ENCODE data around the gene EXOC3. TPM values are rescaled to one million over a fixed set of nuclear protein-coding genes. Genes with fewer than 3 reads are reported as not detected.

EXOC3 gene
- total RNA-seq, 1 experiment from 2014 or later, result 52.4 TPM

DNA sequence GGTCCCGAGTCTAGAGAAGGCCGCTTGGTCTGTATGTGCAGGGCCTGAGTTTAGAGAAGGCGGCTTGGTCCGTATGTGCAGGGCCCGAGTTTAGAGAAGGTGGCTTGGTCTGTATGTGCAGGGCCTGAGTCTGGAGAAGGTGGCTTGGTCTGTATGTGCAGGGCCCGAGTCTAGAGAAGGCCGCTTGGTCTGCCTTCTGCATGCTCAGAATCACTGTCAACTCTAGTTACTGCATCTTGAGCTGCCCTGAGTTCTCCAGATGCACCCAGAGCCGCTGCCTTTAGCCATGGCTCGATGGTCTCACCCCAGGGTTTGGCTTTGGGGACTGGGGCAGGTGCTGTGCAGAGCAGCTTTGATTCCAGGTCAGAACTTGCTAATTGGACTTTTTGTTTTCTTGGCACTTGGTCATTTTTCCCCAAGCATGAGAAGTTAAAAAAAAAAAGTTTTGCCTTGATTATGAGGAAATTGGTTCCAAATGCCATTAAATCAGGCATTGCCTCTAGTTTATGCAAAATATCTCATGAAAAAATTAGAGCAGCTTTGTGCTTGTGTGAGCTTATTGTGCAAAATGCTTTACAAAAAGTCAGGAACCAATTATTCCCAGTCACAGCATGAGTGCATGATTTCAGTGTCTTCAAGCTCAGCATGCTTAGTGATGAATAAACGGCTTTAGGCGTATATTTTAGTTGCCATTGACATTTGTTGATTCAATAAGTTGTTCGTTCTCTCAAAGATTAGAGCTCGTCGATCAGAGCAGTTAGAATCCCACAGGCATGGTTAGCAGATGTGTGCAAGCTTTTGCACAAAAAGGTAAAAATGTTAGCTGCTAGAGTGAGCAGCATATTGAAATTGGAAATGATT lies 25.4 kb upstream of the EXOC3 start:
- no peak overlapping the region for H3K27ac ChIP-seq (ENCODE audit: low read depth, low read length)
- H3K4me1 ChIP-seq (ENCODE audit: control insufficient read depth in 1 of 2, insufficient read depth in 2 of 2, low read length in 2 of 2), result peaks cover 16 to 22% of the 10 kb centered on the region in 2 experiments; a peak in 3 of 4 replicates
- intact Hi-C loops (cut with micrococcal nuclease), result no loop called here
- H3K9me3 ChIP-seq (ENCODE audit: control insufficient read depth in 1 of 2, insufficient read depth in 1 of 2, low read depth in 1 of 2, low read length in 2 of 2), result no peaks in the 10 kb centered on the region
- ATAC-seq (no peak), DNase-seq (ENCODE audit: low read depth, low spot score) (no peak)
- no peak overlapping the region for H3K4me2 ChIP-seq (ENCODE audit: low read length)
- TF ChIP-seq REST (IDR thresholded peaks at IDR 0.05; ENCODE audit: low read depth) (no peak), SRF (IDR thresholded peaks at IDR 0.05; ENCODE audit: low read depth) (no peak), POLR2A (IDR thresholded peaks at IDR 0.05; ENCODE audit: borderline replicate concordance, extremely low read depth, insufficient read depth, insufficient read length) (no peak), JUND (IDR thresholded peaks at IDR 0.05) (no peak), ZFX (IDR thresholded peaks at IDR 0.05) (no peak), EGR1 (IDR thresholded peaks at IDR 0.05; ENCODE audit: low read depth) (no peak), CBX3 (IDR thresholded peaks at IDR 0.05; ENCODE audit: low read depth) (no peak), CEBPB (IDR thresholded peaks at IDR 0.05; ENCODE audit: low read depth) (no peak), SIN3A (IDR thresholded peaks at IDR 0.05; ENCODE audit: low read depth) (no peak), CTCF (IDR thresholded peaks at IDR 0.05 in 2 of 3, conservative IDR thresholded peaks at IDR 0.05 in 1 of 3; ENCODE audit: borderline replicate concordance in 1 of 3, insufficient read depth in 1 of 3, low read depth in 2 of 3, low read length in 2 of 3) (no peak)
- TF ChIP-seq, protein P1, sequence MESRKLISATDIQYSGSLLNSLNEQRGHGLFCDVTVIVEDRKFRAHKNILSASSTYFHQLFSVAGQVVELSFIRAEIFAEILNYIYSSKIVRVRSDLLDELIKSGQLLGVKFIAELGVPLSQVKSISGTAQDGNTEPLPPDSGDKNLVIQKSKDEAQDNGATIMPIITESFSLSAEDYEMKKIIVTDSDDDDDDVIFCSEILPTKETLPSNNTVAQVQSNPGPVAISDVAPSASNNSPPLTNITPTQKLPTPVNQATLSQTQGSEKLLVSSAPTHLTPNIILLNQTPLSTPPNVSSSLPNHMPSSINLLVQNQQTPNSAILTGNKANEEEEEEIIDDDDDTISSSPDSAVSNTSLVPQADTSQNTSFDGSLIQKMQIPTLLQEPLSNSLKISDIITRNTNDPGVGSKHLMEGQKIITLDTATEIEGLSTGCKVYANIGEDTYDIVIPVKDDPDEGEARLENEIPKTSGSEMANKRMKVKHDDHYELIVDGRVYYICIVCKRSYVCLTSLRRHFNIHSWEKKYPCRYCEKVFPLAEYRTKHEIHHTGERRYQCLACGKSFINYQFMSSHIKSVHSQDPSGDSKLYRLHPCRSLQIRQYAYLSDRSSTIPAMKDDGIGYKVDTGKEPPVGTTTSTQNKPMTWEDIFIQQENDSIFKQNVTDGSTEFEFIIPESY (IDR thresholded peaks at IDR 0.05; ENCODE audit: extremely low read depth, insufficient replicate concordance, low read length), result no peak
- H3K27me3 ChIP-seq (ENCODE audit: insufficient read depth, low read length), result no peaks in the 10 kb centered on the region
- H3K9me2 ChIP-seq (ENCODE audit: insufficient read depth), result no peaks in the 10 kb centered on the region
- H2AFZ ChIP-seq (ENCODE audit: low read depth, low read length, poor library complexity, severe bottlenecking), result no peak overlapping the region
- H4K20me1 ChIP-seq (ENCODE audit: insufficient read depth), result no peaks in the 10 kb centered on the region
- no peak overlapping the region for H3K4me3 ChIP-seq (replicated peaks in 1 of 2; ENCODE audit: low read depth in 1 of 2, low read length in 2 of 2)
- H3K9ac ChIP-seq (ENCODE audit: low read length), result no peak overlapping the region
- POLR2A ChIA-PET, result no interaction called here
- H3K79me2 ChIP-seq (ENCODE audit: insufficient read depth, low read length), result no peaks in the 10 kb centered on the region
- CTCF ChIA-PET, result no interaction called here
- RAD21 ChIA-PET (ENCODE audit: low non-redundant PET in 1 of 2, low total read pairs in 2 of 2, uncharacterized antibody in 2 of 2, unreplicated experiment in 2 of 2), result no interaction called here
- BruUV-seq (replicated peaks), result no TSS peak
- no peaks in the 10 kb centered on the region for H3K36me3 ChIP-seq (ENCODE audit: control insufficient read depth in 1 of 2, insufficient read depth in 2 of 2, low read length in 2 of 2)
